Neural cell (in vitro differentiated cells): Measurements from ENCODE around the gene FAM78B. TPM values are rescaled to one million over a fixed set of nuclear protein-coding genes. Genes with fewer than 3 reads are reported as not detected.

Experiments
- H2AFZ ChIP-seq: fragments of 200-600, 300-800 bp; sonication (generic), shearing (Covaris generic); 2 replicates; pipeline ENCODE4 v1.6.0; 2014; ENCODE audit warnings: low read depth, mild to moderate bottlenecking, antibody characterized with exemption, low read length, moderate library complexity
- H3F3A ChIP-seq: fragments of 200-600 bp; shearing (Covaris generic); 2 replicates; pipeline ENCODE4 v1.6.1; 2016; ENCODE audit warnings: mild to moderate bottlenecking, moderate library complexity, mixed read lengths, antibody characterized with exemption, low read length; ENCODE audit not compliant: insufficient read depth, poor library complexity, severe bottlenecking
- H3K27ac ChIP-seq: fragments of 200-600, 300-800 bp; sonication (generic), shearing (Covaris generic); 2 replicates; pipeline ENCODE4 v1.5.1; 2014; ENCODE audit warnings: mild to moderate bottlenecking, low read length, moderate library complexity
- H3K27me3 ChIP-seq: fragments of 300-800, 200-600 bp; sonication (generic), shearing (Covaris generic); 2 replicates; pipeline ENCODE4 v1.6.0; 2014; ENCODE audit warnings: mild to moderate bottlenecking, low read depth, low read length, moderate library complexity; ENCODE audit not compliant: insufficient read depth
- H3K36me3 ChIP-seq: fragments of 300-800, 200-600 bp; sonication (generic), shearing (Covaris generic); 2 replicates; pipeline ENCODE4 v1.5.1; 2014; ENCODE audit warnings: mild to moderate bottlenecking, antibody characterized with exemption, low read length, moderate library complexity; ENCODE audit not compliant: insufficient read depth
- H3K4me2 ChIP-seq: fragments of 300-800, 200-600 bp; sonication (generic), shearing (Covaris generic); 2 replicates; pipeline ENCODE4 v1.6.0; 2014; ENCODE audit warnings: mild to moderate bottlenecking, low read length
- H3K4me3 ChIP-seq: fragments of 300-800, 200-600 bp; sonication (generic), shearing (Covaris generic); 2 replicates; pipeline ENCODE4 v1.5.1; 2014; ENCODE audit warnings: mild to moderate bottlenecking, low read length, moderate library complexity
- H3K79me2 ChIP-seq: fragments of 200-600 bp; shearing (Covaris generic); replicated peaks from 2 replicates; pipeline ENCODE4 v1.6.0; 2014; ENCODE audit warnings: mild to moderate bottlenecking, low read length, moderate library complexity; ENCODE audit not compliant: insufficient read depth
- H3K9ac ChIP-seq: fragments of 300-800, 200-600 bp; sonication (generic), shearing (Covaris generic); 2 replicates; pipeline ENCODE4 v1.6.1; 2016; ENCODE audit warnings: mild to moderate bottlenecking, low read length, mixed read lengths
- H3K9me2 ChIP-seq: fragments of 200-600 bp; shearing (Covaris generic); 2 replicates; pipeline ENCODE4 v1.6.1; 2016; ENCODE audit warnings: mild to moderate bottlenecking, low read length, mixed read lengths; ENCODE audit not compliant: insufficient read depth
- H3K9me3 ChIP-seq: fragments of 200-600, 300-800 bp; sonication (generic), shearing (Covaris generic); 2 replicates; pipeline ENCODE4 v1.6.1; 2016; ENCODE audit warnings: mild to moderate bottlenecking, mixed run types, low read length, moderate library complexity, mixed read lengths
- H4K20me1 ChIP-seq: fragments of 200-600 bp; shearing (Covaris generic); 2 replicates; pipeline ENCODE4 v1.6.1; 2016; ENCODE audit warnings: mild to moderate bottlenecking, mixed run types; ENCODE audit not compliant: insufficient read depth
- CTCF ChIP-seq: fragments of 450-650 bp; IDR thresholded peaks from 2 replicates; pipeline ENCODE4 v1.5.1; 2014; ENCODE audit warnings: antibody characterized with exemption, mild to moderate bottlenecking, moderate library complexity; ENCODE audit not compliant: poor library complexity, severe bottlenecking
- EP300 ChIP-seq: fragments of 450-650 bp; conservative IDR thresholded peaks from 2 replicates; pipeline ENCODE4 v1.6.1; 2014; ENCODE audit warnings: antibody characterized with exemption, mild to moderate bottlenecking, moderate library complexity; ENCODE audit not compliant: poor library complexity, severe bottlenecking
- EZH2 ChIP-seq: fragments of 200-600, 300-800 bp; shearing (Covaris generic), sonication (generic); IDR thresholded peaks from 2 replicates; pipeline ENCODE4 v1.6.1; 2014; ENCODE audit warnings: antibody characterized with exemption, low read length, borderline replicate concordance, mild to moderate bottlenecking; ENCODE audit not compliant: insufficient read depth, poor library complexity, severe bottlenecking
- MXI1 ChIP-seq: fragments of 450-650 bp; conservative IDR thresholded peaks from 2 replicates; pipeline ENCODE4 v1.6.1; 2014; ENCODE audit warnings: antibody characterized with exemption, mild to moderate bottlenecking; ENCODE audit not compliant: poor library complexity, severe bottlenecking
- POLR2AphosphoS5 ChIP-seq: IDR thresholded peaks from 2 replicates; pipeline ENCODE4 v1.6.1; 2012
- RAD21 ChIP-seq: fragments of 450-650 bp; conservative IDR thresholded peaks from 2 replicates; pipeline ENCODE4 v1.6.1; 2014; ENCODE audit warnings: antibody characterized with exemption, mild to moderate bottlenecking, moderate library complexity
- REST ChIP-seq: IDR thresholded peaks from 2 replicates; pipeline ENCODE4 v1.6.1; 2012; ENCODE audit warnings: borderline replicate concordance
- SMC3 ChIP-seq: fragments of 450-650 bp; conservative IDR thresholded peaks from 2 replicates; pipeline ENCODE4 v1.6.1; 2014; ENCODE audit warnings: antibody characterized with exemption, mild to moderate bottlenecking, moderate library complexity; ENCODE audit not compliant: poor library complexity
- TAF1 ChIP-seq: IDR thresholded peaks from 2 replicates; pipeline ENCODE4 v1.6.1; 2012; ENCODE audit warnings: low read depth
- polyA plus RNA-seq: library from polyadenylated mRNA; depleted of rRNA; stranded (reverse); fragments of >200 nt; gene quantifications from 2 replicates; pipeline ENCODE4 v1.2.3, GENCODE V29; 2014

The FAM78B gene
- polyA plus RNA-seq, 1 donor from 2014 or later, result 2.4 TPM

- no peaks in the 10 kb centered on the region for H3F3A ChIP-seq
- no peaks in the 10 kb centered on the region for H3K9me3 ChIP-seq
- H3K36me3 ChIP-seq, result no peaks in the 10 kb centered on the region
- peak overlapping the region; percentile 86 for H3K4me3 ChIP-seq
- peaks cover 60% of the 10 kb centered on the region for H3K27me3 ChIP-seq
- TF ChIP-seq CTCF (peak; percentile 64), SMC3 (peak; percentile 71), REST (no peak), POLR2AphosphoS5 (no peak), RAD21 (peak; percentile 53)
- peak overlapping the region; percentile 68 for H3K4me2 ChIP-seq
- no peaks in the 10 kb centered on the region for H3K9me2 ChIP-seq
- H3K79me2 ChIP-seq, result peaks cover 5% of the 10 kb centered on the region
- H4K20me1 ChIP-seq, result no peaks in the 10 kb centered on the region
- no peak overlapping the region for H3K27ac ChIP-seq
- no peak overlapping the region for H2AFZ ChIP-seq
- peak overlapping the region; percentile 63 for H3K9ac ChIP-seq
These were observed 1.7 kb downstream of the FAM78B start for GRCh38 chr1:166164995-166165660.

- Histone ChIP-seq H3K9ac (no peak overlapping the region), H3K4me2 (peak overlapping the region; percentile 38), H3K27me3 (peaks cover 60% of the 10 kb centered on the region), H3K4me3 (peak overlapping the region; percentile 86), H3K9me3 (no peaks in the 10 kb centered on the region), H3F3A (no peaks in the 10 kb centered on the region), H4K20me1 (no peaks in the 10 kb centered on the region), H3K79me2 (peaks cover 5% of the 10 kb centered on the region), H3K9me2 (no peaks in the 10 kb centered on the region), H3K36me3 (no peaks in the 10 kb centered on the region), H3K27ac (no peak overlapping the region), H2AFZ (no peak overlapping the region)
- no peak for TF ChIP-seq EZH2
- TF ChIP-seq CTCF, result no peak
- TF ChIP-seq SMC3, result no peak
- TF ChIP-seq EP300, result no peak
- TF ChIP-seq REST, result no peak
- no peak for TF ChIP-seq RAD21
- TF ChIP-seq TAF1, result no peak
- TF ChIP-seq MXI1, result no peak
- no peak for TF ChIP-seq POLR2AphosphoS5
These were observed 2.2 kb downstream of the FAM78B start for GRCh38 chr1:166164646-166164994.
